GM10248 (cell line): ENCODE measurements around the gene KDF1.

Source experiments
- CTCF ChIA-PET: fragments of 300-600 bp; sonication (Branson Sonifier 250); formaldehyde crosslinking; extraction: SDS; loops from one replicate; lab custom pipeline; 2021; ENCODE audit warnings: antibody characterized with exemption; lab: Yijun Ruan, JAX
- POLR2A ChIA-PET: fragments of 350-650 bp; sonication (Branson Sonifier 250); formaldehyde crosslinking; extraction: SDS; loops from one replicate; lab custom pipeline; 2020; ENCODE audit warnings: antibody characterized with exemption; lab: Yijun Ruan, JAX
- DNase-seq: peaks from one replicate; pipeline ENCODE4 v3.0.0; 2012; ENCODE audit errors: extremely low spot score
- TF ChIP-seq, protein P1 (sequence below): IDR thresholded peaks from 2 replicates; pipeline ENCODE4 v1.5.1; 2012; ENCODE audit warnings: mild to moderate bottlenecking, low read depth; ENCODE audit errors: extremely low read depth, missing control alignments, control extremely low read depth

KDF1 gene

DNA sequence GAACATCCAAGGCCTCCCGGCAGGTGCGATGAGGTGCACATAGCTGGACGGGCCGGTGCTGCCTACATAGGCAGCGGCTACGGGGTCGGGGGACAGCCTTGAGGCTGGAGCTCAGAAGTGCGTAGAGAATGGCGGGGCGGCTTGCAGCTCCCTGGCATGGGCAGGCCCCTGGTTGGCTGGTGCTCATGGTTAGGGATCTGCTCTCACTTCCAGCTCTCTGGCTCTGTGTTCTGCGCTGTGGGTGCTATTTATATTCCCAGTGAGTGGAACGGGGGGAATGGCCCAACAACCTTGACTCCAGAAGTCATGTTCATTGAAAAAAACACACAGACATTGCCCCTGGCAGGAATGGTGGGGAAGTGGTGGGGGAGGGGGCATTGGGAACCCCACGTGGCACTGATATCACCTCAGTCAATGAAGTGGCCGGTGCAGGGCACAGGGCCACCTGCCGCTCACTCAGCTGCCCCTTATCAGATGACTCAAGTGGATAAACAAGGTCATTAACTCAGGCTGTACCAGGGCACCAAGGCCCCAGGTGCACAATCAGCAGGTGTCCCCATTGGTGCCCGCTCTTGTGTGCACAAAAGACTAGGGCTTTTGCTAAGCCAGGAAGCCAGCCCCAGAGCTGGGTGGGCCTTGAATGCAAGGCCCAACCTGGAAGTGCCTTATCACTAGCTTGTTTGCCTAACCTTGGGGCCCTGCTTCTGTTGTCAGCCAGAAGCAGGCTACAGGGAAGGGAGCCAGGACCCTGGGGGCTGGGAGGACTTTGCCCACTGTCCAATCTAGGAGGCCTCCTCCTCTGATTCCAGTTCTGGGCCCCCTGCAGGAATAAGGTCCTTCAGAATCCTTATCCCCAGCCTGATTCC is 46.3 kb downstream of the KDF1 start, which contains the start of gene NR0B2:
Gene NR0B2, minus strand, starts transcription at position 222 of the 866 bp plus-strand sequence. Its CDS starts 35 bp downstream, at position 187.
- TF ChIP-seq, protein P1, sequence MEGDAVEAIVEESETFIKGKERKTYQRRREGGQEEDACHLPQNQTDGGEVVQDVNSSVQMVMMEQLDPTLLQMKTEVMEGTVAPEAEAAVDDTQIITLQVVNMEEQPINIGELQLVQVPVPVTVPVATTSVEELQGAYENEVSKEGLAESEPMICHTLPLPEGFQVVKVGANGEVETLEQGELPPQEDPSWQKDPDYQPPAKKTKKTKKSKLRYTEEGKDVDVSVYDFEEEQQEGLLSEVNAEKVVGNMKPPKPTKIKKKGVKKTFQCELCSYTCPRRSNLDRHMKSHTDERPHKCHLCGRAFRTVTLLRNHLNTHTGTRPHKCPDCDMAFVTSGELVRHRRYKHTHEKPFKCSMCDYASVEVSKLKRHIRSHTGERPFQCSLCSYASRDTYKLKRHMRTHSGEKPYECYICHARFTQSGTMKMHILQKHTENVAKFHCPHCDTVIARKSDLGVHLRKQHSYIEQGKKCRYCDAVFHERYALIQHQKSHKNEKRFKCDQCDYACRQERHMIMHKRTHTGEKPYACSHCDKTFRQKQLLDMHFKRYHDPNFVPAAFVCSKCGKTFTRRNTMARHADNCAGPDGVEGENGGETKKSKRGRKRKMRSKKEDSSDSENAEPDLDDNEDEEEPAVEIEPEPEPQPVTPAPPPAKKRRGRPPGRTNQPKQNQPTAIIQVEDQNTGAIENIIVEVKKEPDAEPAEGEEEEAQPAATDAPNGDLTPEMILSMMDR, result no peak
- POLR2A ChIA-PET, result interaction anchor here (0.6 to 1.1 kb wide), 2 partner anchors 13 to 16 kb away, joined by 3 read pairs; partner anchors contain the start of gene GPATCH3
- no peak for DNase-seq
- CTCF ChIA-PET, result interaction anchor here (1.5 kb wide), 1 partner anchor 10 kb away, joined by 3 read pairs; no protein-coding TSS in a partner anchor

DNA sequence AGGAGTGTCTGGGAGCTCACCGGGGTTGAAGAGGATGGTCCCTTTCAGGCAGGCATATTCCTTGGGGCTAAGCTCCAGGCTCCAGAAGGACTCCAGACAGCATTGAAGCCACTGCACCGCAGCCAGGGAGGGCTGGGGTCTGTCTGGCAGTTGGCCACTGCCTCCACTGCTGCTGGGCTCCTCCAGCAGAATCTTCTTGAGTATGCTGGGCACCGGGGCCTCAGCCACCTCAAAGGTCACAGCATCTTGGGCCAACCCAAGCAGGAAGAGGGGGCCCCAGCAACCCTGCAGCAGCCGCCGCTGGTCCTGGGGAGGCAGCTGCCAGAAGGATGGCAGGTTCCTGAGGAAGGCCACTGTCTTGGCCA is 46.9 kb downstream of the KDF1 start:
- DNase-seq, result no peak
- TF ChIP-seq, protein P1, result no peak
- ChIA-PET CTCF (interaction anchor here (0.7 kb wide), 1 partner anchor 12 kb away, joined by 3 read pairs; no protein-coding TSS in a partner anchor), POLR2A (interaction anchor here (0.6 to 1.1 kb wide), 2 partner anchors 13 to 16 kb away, joined by 3 read pairs; partner anchors contain the start of gene GPATCH3)

DNA sequence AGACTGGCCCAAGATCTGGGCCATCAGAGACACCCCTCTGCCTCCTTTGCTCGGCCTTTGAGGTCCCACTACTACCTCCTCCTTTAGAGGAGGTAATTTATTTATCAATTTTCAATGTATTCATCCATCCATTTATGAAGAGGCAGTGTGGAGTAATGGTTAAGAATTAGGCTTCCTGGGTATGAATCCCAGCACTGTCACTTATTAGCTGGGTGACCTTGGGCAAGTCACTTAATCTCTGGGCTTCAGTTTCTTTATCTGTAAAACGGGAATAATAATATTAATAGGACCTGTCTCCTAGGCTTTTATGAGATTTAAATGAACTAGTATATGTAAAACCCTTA is 48.1 kb downstream of the KDF1 start:
- TF ChIP-seq, protein P1, result no peak
- ChIA-PET POLR2A (no interaction called here), CTCF (interaction anchor here (0.9 kb wide), 1 partner anchor 12 kb away, joined by 3 read pairs; the partner anchor contains the start of gene GPATCH3)
- DNase-seq, result no peak

DNA sequence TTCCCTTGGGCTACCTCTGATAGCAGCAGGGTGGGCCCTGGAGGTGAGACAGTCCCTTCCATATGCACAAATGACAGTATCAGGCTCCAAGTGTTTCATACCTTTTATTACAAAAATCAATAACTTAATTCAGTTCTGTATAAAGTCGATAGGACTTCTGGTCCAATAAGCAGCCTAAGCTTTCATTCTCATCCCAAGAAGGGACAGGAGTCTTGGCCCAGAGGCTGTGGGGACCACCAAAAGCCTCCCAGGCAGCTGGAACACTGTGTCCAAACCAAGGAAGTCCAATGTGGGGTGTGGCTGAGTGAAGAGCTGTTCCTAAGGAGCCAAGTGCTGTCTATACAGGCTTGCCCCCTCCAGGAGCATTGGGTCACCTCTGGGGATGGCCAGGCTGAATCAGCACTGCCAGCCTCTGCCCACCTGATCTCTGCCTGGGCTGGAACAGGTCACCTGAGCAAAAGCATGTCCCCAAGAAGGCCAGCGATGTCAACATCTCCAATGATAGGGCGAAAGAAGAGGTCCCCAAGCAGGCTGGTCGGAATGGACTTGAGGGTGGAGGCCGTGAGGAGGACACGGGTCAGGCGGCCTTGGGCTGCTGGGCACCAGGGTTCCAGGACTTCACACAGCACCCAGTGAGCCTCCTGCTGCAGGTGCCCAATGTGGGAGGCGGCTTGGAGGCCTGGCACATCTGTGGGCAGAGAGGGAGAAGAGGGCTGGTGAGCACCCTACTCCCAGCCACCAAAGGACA is 48.7 kb downstream of the KDF1 start:
- ChIA-PET POLR2A (no interaction called here), CTCF (interaction anchor here (0.9 kb wide), 1 partner anchor 12 kb away, joined by 3 read pairs; the partner anchor contains the start of gene GPATCH3)
- DNase-seq, result no peak
- TF ChIP-seq, protein P1, result no peak

DNA sequence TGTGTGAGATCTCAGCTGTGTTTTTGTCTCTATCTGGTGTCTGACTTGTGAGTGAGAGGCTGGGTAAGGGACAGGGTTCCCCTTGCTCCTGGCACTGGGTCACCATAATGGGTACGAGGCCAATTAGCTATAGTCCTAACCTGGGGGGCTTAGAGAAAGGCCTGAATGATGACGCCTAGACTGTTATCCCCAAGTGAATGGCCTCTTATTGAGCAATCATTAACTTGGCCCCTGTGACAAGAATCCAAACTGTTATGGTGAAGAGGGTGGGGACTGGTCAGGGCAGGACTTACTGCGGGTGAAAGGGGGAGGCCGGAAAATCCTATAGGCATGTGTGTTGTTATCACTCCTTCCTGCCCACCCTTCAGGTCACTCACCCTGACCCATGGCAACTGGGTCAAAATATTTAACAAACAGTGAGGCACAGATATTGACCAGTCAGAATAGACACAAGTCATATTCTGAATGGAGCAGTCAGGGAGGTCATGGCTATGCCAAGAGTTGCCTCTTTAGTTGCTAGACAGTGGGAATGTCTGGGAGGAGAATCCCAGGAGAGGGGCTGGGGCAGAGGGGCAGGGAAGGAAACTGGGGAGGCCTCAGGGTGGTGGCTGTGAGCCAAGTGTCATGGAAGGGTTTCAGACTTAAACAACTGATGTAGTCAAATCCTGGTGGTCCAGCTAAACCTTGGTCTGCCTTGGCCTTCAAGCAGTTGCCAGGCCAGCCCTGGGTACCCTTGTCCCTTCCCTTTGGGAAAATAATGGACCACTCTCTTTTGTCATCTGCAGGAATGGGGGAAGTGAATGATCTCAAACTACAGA is 49.7 kb downstream of the KDF1 start:
- CTCF ChIA-PET, result no interaction called here
- POLR2A ChIA-PET, result no interaction called here
- DNase-seq, result no peak
- TF ChIP-seq, protein P1, result no peak
